ENCODE measurements around the gene SGPL1.

- TF ChIP-seq SIX5 (IDR thresholded peaks at IDR 0.05; ENCODE audit: low read depth, low read length) (no peak), CBX5 (IDR thresholded peaks at IDR 0.05; ENCODE audit: low read depth, low read length) (no peak), CTCF (IDR thresholded peaks at IDR 0.05; ENCODE audit: control extremely low read depth in 1 of 3, insufficient read depth in 1 of 3, low read depth in 1 of 3, low read length in 3 of 3) (no peak), RNF2 (IDR thresholded peaks at IDR 0.05; ENCODE audit: borderline replicate concordance, low read depth, low read length, missing control alignments, poor library complexity, severe bottlenecking) (no peak), ATF3 (IDR thresholded peaks at IDR 0.05; ENCODE audit: insufficient read depth, low read depth, low read length) (no peak), POLR2A (IDR thresholded peaks at IDR 0.05; ENCODE audit: control extremely low read depth in 1 of 2, low read depth in 2 of 2, low read length in 2 of 2) (no peak)
These were observed 1.6 kb upstream of the SGPL1 start for GRCh38 chr10:70814126-70814525.
